HG02588 (cell line): ENCODE measurements around the gene HP.

Experiments used
- ATAC-seq: cut with Tn5 transposase; IDR thresholded peaks from one replicate; pipeline ENCODE4 v1.9.1; 2021; ENCODE audit warnings: mild to moderate bottlenecking, moderate library complexity; ENCODE audit not compliant: unreplicated experiment

Gene HP

DNA sequence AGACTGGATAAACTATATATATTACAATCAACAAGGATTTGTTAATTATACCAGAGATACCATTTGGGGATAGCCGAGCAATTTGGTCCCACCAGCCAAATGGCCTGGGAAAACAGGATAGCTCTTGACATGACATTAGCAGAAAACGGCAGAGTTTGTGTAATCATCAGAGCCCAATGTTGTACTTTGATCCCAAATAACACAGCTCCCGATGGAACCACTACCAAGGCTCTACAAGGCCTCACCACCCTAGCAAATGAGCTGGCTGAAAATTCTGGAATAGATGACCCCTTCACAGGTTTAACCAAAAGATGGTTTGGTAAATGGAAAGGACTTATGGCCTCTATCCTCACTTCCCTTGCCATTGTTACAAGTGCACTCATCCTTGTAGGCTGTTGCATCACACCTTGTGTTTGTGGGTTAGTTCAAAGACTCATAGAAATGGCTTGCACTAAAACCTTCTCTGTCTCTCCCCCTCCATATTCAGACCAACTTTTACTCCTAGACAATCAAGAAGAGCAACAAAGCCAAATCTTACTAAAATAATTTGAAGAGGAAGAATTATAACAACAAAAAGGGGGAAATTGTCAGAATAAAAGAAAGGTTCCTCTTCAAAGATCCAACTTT is 29.6 kb downstream of the HP start:
- no peak for ATAC-seq

DNA sequence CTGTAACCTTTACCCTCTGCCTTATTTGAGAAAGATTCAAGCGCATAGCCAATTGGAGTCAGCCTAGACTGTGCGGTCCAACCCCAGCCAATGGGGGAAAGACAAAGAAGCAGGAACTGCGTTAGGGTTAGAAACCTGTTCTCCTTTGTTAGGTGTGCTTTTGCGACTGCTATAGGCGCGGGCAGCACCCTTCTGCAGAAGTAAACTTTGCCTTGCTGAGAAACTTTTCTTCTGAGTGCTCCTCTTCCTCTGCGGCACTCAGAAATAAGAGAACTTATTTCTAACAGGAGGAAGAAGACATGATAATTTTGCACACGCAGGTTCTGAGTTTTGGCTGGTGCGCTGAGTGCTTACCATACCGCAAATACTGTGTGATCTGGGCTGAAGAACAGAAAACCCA is 30.1 kb downstream of the HP start:
- ATAC-seq = no peak

DNA sequence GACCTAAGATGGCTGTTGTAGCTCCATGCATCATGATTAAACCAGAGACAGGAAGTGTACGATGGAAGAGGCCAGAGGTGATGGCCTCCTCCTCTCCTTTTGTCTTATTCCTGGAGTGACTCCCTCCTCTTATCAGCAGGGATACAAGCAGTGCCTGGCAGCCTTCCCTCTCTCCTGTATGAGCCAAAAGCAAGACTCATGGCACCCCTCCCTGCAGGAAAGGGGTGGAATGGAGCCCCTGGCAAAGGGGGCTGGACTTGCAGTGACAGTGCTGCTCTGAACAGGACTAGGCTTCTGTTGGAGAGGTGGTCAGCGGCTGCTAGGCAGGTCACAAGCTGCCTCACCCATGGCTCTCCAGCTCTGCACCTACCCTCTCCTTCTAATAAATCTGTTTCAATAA is 30.7 kb downstream of the HP start:
- ATAC-seq = no peak

DNA sequence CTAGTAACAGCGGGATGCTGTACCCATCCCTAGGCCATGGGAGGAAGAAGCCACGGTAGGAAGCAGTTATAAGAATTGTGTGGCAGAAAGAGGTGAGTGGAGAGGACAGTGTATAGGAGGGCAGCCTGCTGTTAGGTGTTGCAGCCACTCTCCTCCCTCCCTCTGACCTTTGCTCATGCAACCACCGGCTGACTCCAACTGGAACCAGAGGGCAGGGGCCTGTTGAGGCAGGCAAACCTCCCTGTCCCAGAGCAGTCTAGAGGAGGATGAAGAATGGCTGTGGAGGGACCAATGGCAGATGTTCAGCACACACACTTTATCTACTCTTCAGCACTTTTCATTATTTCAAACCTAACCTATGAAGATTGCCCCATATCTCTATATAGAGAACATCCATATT is 36.9 kb downstream of the HP start:
- no peak for ATAC-seq

- no peak for ATAC-seq
Observed at GRCh38 chr16:72092832-72093447, 38.6 kb downstream of the HP start.

DNA sequence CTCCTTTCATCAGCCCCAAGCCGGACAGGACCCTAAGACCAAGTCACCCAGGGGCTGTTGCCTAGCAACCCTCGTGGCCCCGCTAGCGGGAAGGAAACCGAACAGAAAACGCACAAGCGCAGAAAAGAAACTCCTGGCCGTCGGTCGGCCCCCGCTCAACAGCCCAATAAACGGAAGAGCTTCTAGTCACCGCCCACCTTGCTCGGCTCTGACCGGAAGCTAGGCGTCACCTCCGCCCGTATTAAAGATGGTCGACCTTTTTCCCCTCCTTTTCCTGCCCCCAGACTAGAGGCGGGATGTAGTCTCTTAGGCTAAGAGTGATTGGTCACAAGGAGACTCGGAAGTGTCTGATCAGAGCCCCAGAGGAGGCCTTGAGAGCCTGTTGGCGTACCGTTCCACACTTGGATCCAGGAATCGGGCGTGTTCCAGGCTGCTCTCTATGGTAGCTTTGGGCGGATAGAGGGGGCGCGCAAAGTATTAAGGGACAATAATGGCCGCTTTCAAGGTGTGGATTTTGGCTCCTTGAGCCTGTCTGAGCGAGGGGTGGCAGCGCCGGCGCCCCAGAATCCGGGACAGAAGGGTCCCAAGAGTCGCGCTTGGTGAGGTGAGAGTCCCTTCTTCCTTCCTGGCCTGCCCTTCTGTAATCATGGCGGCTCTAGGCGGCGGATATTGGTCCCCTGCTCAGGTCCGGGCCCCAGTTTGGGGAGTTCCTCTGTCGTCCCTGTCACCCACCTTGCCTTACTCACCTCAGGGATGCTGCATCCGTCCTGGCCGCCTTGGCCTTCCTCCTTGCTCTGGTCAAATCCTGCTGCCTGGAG is 39.4 kb downstream of the HP start, which contains the start of the genes DHX38 and TXNL4B:
DHX38 (plus strand) TSS at position 400 of the 818 bp plus-strand sequence. CDS start 2,311 bp downstream, outside the sequence.
TXNL4B (minus strand) TSS at position 173 of the 818 bp plus-strand sequence. CDS start 2,871 bp downstream, outside the sequence.
- peak; percentile 98 for ATAC-seq

DNA sequence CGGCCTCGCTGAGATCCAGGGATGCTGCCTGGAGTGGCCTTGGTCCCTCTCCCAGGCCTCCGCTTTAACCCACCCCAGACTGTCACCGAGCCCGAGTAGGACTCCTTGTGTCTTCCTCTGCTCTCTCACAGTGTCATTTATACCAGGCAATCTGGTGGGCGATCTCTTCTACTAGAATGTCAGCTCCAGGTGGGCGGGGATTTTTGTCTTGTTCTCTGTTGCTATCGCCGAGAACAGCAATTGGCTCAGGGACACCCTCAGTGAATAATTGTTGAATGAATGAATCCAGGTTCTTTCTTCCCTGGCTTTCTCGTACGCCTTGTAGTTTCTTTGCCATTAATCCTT is 39.9 kb downstream of the HP start:
- ATAC-seq = no peak

GRCh38 chr16:72098936-72099335 is 44.6 kb downstream of the HP start:
- ATAC-seq = no peak

- ATAC-seq = peak; percentile 80
Observed at GRCh38 chr16:72099377-72099818, 45.1 kb downstream of the HP start.

- no peak for ATAC-seq
Observed at GRCh38 chr16:72101195-72101594, 46.9 kb downstream of the HP start.

DNA sequence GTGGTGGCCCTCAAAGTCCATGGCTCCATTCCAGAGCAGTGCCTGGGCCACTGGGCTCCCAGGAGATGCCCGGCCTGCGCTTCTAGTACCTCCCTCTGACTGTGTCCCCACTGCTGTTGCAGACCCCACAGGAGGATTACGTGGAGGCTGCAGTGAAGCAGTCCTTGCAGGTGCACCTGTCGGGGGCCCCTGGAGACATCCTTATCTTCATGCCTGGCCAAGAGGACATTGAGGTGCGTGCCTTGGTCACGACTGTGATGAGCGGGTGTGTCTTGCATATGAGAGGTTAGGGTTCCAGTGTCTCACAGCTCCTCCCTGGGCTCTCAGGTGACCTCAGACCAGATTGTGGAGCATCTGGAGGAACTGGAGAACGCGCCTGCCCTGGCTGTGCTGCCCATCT is 50.6 kb downstream of the HP start:
- ATAC-seq = no peak

GRCh38 chr16:72105978-72106377 is 51.7 kb downstream of the HP start:
- no peak for ATAC-seq

DNA sequence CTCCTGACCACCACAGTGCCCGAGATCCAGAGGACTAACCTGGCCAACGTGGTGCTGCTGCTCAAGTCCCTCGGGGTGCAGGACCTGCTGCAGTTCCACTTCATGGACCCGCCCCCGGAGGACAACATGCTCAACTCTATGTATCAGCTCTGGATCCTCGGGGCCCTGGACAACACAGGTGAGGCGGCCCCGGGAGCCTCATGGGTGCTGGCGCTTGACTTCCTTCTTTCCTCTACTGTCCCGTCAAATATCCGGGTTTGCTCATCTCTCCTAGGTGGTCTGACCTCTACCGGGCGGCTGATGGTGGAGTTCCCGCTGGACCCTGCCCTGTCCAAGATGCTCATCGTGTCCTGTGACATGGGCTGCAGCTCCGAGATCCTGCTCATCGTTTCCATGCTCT is 53.1 kb downstream of the HP start:
- no peak for ATAC-seq

GRCh38 chr16:72108353-72109102 is 54.2 kb downstream of the HP start:
- no peak for ATAC-seq

DNA sequence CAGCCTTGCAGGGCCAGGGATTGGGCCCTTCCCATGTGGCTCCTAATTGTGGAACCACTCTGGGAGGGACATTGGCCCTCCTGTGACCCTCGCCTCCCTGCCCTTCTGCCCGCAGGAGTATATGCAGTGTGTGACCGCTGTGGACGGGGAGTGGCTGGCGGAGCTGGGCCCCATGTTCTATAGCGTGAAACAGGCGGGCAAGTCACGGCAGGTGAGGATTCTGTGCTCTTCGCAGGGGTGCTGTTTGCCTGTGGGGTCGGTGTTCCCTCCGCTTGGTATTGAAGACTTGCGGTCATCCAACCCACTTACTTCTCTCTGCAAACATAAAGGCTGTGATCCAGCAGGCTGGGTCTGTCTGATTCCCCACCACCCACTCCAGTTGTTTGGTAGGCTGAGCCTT is 55.0 kb downstream of the HP start:
- no peak for ATAC-seq

GRCh38 chr16:72109966-72110530 is 55.7 kb downstream of the HP start:
- ATAC-seq = no peak
